Activated naive CD4-positive, alpha-beta T cell treated with anti-CD3 and anti-CD28 coated beads, Interleukin-2, amount 50 U/mL, for 72 hours (primary cell): ENCODE data around the gene VSX1. TPM values are rescaled to one million over a fixed set of nuclear protein-coding genes. Genes with fewer than 3 reads are reported as not detected.

Source experiments
- ATAC-seq, 2 donors: fragments of 150-1000 bp; cut with Tn5 transposase; 2 replicates each; pipeline ENCODE4 v1.10.0; 2021; ENCODE audit warnings: mild to moderate bottlenecking in 2 of 2, moderate library complexity in 2 of 2
- DNase-seq, 2 donors: peaks; one replicate each; pipeline ENCODE4 v3.0.0; 2021 to 2022; ENCODE audit warnings: low spot score in 2 of 2
- H3K27ac Mint-ChIP-seq, 2 donors: one replicate each; pipeline ENCODE4 v1.8.0; 2022; ENCODE audit warnings: mild to moderate bottlenecking in 2 of 2, mixed read lengths in 2 of 2
- H3K36me3 Mint-ChIP-seq, 2 donors: one replicate each; pipeline ENCODE4 v1.8.0; 2022; ENCODE audit warnings: mixed read lengths in 2 of 2
- H3K9me3 Mint-ChIP-seq, 2 donors: one replicate each; pipeline ENCODE4 v1.8.0; 2022; ENCODE audit warnings: mixed read lengths in 2 of 2
- total RNA-seq, 2 donors: library from RNA; stranded (reverse); gene quantifications; one replicate each; pipeline ENCODE4 v1.2.3, GENCODE V29; 2022

VSX1 gene
- total RNA-seq, 2 donors from 2014 or later: not detected

DNA sequence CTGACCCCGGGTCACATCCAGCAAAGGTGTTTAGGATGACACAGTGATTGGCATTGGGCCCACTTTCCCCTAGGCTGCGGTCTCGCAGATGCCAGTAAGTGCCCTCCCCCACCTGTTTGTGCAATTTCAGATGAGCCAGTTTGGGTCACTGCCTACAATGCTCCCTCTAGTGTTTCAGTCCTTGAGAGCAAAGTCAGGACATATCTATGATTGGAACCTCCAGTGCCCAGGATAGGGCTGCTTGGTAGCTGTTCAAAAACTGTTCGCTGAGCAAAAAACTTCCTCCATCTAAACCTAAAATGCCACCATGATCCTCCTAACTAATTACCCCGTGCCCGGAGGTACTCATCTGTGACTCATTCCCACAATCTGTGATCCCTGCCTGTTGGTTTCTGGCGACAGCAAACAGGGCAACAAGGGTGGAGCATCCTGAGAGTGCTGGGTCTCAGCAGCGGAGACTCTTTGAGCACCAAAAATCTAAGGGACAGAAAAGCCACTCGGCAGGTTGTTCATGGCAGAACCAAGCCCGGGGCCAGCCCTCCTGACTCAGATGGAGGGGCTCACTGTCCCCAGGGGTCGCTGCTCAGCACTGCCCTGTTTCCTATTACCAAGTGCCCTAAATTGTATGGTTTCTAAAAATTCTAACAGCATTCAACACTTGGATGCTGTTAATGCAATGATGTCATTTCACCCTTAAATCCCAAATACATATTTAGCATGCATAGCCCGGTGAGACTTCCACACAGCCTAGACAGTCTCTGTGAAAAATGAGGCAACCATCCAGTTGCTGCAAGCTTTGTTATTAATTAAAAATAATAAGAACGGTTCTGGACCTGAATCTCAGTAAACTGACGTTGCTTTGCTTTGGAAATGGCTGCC is 5.0 kb downstream of the VSX1 start:
- peak in 1 of 2 donors; percentile 54 for ATAC-seq

DNA sequence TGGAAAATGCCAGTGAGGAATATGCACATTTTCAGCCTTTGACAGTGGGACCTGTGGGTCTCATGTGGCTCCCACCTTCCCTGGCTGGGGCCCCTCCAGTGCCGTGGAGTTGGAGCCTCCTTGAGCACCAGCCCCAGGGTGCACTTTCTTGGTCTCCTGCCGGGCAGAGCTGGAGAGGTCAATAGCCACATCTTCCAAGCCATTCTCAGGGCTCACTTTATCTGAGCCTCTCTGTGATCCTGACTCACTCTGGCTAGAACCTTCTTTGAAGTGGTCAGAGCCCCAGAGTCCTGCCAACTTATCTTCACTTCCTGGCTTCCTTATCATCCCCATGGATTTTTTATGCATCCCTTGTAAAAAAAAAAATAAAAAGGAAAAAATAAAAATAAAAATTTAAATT is 5.7 kb downstream of the VSX1 start:
- H3K9me3 Mint-ChIP-seq: peaks cover 0 to 3% of the 10 kb centered on the region in 2 donors
- no peak for DNase-seq
- ATAC-seq: no peak
- peaks cover 0 to 7% of the 10 kb centered on the region in 2 donors for H3K36me3 Mint-ChIP-seq
- no peak overlapping the region for H3K27ac Mint-ChIP-seq

More for the DNA sequence above, 5.0 kb downstream of the VSX1 start:
- DNase-seq: no peak
- no peak overlapping the region for H3K27ac Mint-ChIP-seq
- peaks cover 0 to 7% of the 10 kb centered on the region in 2 donors for H3K36me3 Mint-ChIP-seq
- peaks cover 0 to 3% of the 10 kb centered on the region in 2 donors for H3K9me3 Mint-ChIP-seq

DNA sequence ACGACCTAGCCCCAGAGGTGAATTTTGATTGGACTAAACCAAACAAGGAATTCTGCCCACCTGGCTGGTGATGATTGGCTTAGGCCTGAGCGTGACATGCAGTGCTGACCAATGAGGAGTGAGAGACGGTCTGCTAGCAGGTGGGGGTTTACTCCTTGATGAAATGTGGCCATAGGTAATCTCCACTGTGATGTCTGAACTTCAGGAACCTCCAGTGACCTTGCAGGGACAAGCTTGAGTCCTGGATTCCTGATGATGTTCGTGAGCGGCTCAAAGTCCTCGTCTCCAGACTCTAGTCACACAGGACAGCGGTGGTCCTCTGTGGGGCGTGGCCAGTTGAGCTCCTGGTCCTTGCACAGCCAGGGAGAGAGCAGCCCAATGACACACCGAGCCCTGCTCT is 8.4 kb downstream of the VSX1 start:
- Mint-ChIP-seq H3K27ac (no peak overlapping the region), H3K36me3 (no peaks in the 10 kb centered on the region), H3K9me3 (no peaks in the 10 kb centered on the region)
- DNase-seq: no peak
- no peak for ATAC-seq

DNA sequence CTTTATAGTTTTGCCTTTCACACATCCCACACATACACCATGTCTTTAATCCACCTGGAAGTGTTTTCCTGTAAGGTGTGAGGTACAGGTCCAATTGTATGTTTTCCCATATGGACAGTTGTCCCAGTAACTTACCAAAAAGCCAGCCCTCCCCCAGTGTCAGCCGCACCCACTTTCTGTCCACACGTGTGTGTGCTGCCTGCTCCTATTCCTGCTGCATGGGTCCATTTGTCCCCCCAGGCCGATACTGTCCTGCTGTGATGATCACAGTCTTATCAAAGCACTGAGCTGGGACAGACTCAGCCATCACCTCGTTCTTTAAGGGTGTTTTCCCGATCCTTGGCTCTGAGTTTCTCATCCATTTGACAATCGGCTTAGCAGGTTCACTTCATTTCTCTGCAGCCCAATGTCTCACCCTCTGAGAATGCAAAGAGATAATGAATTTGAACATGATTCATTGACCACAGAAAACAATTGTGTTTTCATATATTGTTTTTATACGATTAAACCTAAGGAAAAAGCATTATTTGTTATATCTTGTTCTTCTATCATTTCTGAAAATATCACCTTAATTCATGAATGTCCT is 9.6 kb downstream of the VSX1 start:
- ATAC-seq: no peak
- no peak overlapping the region for H3K27ac Mint-ChIP-seq
- no peak for DNase-seq
- no peaks in the 10 kb centered on the region for H3K9me3 Mint-ChIP-seq
- H3K36me3 Mint-ChIP-seq: no peaks in the 10 kb centered on the region

DNA sequence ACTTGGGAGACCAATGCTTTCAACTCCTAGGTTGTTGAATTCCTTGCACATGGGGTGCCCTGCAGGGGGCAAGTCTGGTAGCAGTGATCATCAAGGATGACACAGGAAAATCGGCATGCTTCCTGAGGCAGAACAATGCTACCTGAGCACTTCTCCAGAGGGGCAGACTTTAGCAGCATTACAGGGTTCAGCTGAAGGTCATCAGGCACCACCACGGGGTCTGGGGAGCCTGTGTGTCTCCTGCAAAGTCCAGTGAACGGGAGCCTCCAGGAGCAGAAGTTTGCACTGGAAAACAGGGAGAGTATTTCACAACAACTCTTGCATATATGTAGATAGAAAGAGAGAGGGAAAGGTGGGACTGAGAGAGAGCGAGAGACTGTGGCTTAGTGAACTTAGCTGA is 10.2 kb downstream of the VSX1 start:
- no peak overlapping the region for H3K27ac Mint-ChIP-seq
- DNase-seq: peak in 1 of 2 donors; percentile 30
- ATAC-seq: no peak
- H3K36me3 Mint-ChIP-seq: no peaks in the 10 kb centered on the region
- H3K9me3 Mint-ChIP-seq: no peaks in the 10 kb centered on the region

DNA sequence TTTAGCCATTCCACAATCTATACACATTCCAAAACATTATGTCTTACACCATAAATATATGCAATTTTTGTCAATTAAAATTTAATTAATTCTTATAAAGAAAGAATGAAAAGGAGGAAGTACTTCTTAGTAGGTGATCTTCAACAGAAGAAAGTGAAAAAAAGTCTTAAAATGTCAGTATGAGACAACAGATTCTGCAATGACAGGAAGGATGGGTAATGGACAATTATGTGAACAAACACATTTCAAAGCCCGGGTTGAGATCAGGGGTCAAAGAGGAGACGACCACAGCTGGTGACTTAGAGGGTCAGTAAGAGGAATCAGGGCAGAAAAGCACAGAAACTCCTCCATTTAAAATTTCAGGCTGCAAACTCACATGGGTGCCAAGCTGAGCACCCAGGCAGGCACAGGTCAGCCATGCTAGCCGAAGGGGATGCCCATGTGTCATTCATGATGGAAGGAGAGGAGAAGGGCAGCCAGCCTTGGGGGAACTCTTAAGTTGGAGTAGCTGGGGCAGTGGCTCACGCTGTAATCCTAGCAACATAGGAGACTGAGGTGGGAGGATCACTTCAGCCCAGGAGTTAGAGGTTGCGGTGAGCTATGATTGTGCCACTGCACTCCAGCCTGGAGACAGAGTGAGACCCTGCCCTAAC is 11.0 kb downstream of the VSX1 start:
- ATAC-seq: no peak
- DNase-seq: peak in 1 of 2 donors; percentile 35
- no peaks in the 10 kb centered on the region for H3K9me3 Mint-ChIP-seq
- H3K36me3 Mint-ChIP-seq: no peaks in the 10 kb centered on the region
- no peak overlapping the region for H3K27ac Mint-ChIP-seq

DNA sequence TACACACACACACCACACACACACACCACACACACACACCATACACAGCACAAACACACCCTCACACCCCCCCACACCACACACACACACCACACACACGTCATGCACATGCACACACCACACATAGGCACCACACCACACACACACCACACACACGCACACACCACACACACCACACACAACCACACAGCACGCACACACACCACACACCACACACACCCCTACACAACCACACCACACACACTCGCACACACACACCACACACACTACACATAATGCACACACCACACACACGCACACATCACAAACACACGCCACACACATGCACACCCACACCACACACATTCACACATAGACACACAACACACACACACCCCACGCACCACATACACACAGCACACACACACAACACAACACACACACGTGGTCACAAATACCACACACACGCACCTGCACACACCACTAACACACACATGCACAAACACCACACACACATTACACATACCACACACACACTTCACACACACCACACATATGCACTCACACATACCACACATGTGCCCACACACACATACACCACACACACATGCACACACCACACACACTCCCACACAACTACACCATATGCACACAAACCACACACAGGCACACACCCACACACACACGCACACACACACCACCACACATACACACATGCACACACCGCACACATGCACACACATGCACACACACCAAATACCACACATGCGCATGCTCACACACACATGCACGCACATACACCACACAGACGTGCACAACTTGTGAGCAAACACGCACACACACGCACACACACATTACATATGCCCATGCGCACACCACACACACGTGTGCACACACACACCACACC is 14.6 kb downstream of the VSX1 start:
- no peaks in the 10 kb centered on the region for H3K9me3 Mint-ChIP-seq
- H3K27ac Mint-ChIP-seq: no peak overlapping the region
- DNase-seq (no peak), ATAC-seq (no peak)
- no peaks in the 10 kb centered on the region for H3K36me3 Mint-ChIP-seq

DNA sequence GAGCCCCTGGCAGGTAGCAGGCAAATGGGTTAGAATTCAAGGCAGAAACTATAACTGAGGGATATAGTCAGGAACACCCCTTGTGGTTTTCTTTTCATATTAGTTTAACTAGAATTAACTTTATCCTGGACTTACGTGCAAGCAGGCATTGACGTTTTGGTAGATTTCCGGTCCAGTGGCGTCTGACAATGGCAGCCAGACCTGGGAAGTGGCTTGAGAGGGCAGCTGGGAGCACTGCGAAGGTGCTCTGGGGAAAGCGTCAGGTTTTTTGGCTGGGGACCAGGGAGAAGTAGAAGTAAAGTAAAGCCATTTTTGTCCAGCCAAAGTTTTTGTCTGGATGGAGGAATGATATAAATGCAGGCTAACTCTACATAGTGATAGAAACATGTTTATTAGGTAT is 15.6 kb downstream of the VSX1 start:
- no peaks in the 10 kb centered on the region for H3K9me3 Mint-ChIP-seq
- no peak overlapping the region for H3K27ac Mint-ChIP-seq
- DNase-seq (no peak), ATAC-seq (no peak)
- H3K36me3 Mint-ChIP-seq: no peaks in the 10 kb centered on the region

DNA sequence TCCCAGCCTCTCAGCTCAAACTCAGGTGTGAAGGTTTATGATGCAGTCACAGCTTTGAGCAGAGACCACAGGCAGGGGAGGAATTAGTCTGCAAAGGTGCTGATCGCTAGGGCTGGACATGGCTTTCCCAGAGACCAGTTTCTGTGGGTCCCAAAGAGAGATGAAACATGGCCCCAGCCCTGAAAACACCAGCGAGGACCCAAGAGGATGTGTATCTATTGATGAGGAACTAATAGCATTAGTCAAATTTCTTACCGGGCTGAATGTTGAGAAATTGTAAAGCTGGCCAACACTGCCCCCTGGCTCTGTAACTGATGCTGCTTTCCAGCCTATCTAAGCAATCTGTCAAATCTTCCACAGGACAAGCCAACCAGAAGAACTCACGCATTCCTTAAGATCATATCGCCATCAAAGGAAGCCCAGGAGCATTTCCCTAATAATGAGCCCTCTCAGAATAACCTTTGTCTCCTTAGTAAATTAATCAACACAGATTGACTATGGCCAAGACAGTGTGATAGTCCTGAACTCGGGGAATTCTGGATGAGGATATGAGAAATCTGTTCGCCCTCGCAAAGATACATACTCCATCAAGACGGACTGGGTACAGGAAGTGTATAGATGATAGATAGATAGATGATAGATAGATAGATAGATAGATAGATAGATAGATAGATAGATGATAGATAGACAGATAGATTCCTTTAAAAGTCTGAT is 16.2 kb downstream of the VSX1 start:
- H3K36me3 Mint-ChIP-seq: no peaks in the 10 kb centered on the region
- ATAC-seq: peak; percentile 67 to 74

DNA sequence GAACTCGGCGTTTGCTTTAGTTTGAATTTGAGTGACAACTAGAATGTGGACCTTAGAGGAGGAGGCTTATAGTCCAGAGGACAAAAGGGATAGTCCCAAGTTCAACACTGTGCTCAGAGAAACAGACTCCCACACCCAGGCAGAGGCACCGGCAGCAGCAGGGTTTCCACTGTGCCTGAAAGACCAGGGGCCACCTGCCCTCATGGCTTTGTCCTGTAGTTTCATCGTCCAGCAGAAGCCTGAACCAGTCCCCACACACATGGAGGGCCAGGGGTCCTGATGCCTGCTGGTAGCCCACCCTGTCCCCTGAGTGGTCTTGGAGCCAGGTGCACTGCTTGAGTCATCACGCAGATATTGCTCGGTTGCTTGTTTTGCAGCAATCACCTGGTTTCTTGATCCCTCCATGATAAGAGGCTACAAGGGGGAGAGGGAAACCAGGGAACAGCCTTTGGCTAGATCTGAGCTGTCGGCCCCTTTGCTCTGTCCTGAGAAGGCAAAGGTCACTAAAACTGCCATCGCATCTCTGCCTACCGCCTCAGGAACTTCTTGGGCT is 16.8 kb downstream of the VSX1 start:
- ATAC-seq: peak in 1 of 2 donors; percentile 14
- DNase-seq: no peak
- no peaks in the 10 kb centered on the region for H3K9me3 Mint-ChIP-seq
- H3K36me3 Mint-ChIP-seq: no peaks in the 10 kb centered on the region
- no peak overlapping the region for H3K27ac Mint-ChIP-seq

More for the DNA sequence above, 16.2 kb downstream of the VSX1 start:
- no peaks in the 10 kb centered on the region for H3K9me3 Mint-ChIP-seq
- peak in 1 of 2 donors; percentile 40 for DNase-seq
- H3K27ac Mint-ChIP-seq: no peak overlapping the region

DNA sequence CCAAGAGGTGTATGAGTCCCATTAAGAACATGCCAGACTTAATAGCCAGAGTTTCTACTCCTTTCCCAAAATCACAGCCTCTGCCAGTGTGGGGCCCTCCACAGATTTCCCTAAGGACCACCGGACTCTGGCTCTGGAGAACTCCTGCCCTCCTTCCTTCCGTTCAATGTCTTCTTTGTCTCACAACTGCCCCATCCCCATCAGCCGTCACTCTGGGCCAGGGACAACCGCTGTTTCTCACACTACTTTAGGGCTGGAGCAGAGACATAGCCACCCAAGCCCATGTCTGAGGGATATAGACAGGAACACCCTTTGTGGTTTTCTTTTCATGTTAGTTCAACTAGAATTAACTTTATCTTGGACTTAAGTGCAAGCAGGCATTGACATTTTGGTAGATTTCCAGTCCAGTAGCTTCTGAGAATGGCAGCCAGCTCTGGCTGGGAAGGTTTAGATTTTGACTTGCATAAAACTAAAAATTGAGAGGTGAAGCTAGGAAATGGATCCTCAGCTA is 17.3 kb downstream of the VSX1 start:
- no peak overlapping the region for H3K27ac Mint-ChIP-seq
- no peak for DNase-seq
- no peak for ATAC-seq
- H3K9me3 Mint-ChIP-seq: no peaks in the 10 kb centered on the region
- no peaks in the 10 kb centered on the region for H3K36me3 Mint-ChIP-seq

DNA sequence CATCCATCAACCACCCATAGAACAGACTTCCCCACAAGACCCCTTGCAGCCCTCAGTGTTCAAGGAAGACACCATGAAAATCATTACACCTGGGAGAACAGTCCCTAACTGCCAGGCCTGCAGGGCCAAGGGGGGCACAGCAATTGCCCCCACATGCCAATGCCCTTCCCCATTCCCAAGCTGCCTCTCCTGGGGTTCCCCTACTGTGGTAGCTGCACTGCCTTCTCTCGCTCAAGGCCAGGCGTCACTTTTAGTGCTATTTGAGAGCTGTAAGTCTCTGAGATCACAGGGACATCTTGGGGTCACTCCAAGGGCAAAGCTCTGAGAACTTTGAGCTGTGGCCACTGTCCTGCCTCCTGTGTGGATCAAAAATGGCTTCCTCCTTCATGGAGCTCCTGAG is 18.0 kb downstream of the VSX1 start:
- no peak for ATAC-seq
- H3K36me3 Mint-ChIP-seq: no peaks in the 10 kb centered on the region
- H3K9me3 Mint-ChIP-seq: no peaks in the 10 kb centered on the region

DNA sequence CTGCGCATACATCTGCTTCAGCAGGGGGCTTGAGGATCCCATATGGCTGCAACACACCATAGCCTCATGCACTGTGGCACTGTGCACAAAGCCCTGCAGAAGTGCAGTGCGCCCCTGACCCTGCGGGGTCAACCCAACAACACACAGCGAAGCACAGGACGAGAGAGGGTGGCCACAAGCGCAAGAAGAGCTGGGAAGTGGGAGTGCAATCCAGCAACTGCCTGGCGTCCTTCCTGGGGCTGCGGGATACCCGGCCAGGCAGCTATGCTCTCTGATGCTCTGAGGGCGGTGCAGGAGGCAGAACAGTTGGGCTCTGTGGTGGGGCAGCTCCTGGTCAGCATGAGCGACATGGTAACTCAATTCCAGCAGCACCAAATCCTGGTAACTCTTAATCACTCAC is 18.4 kb downstream of the VSX1 start:
- Mint-ChIP-seq H3K36me3 (no peaks in the 10 kb centered on the region), H3K9me3 (no peaks in the 10 kb centered on the region), H3K27ac (no peak overlapping the region)
- DNase-seq (no peak), ATAC-seq (no peak)

More for the DNA sequence above, 18.0 kb downstream of the VSX1 start:
- no peak for DNase-seq
- H3K27ac Mint-ChIP-seq: no peak overlapping the region

DNA sequence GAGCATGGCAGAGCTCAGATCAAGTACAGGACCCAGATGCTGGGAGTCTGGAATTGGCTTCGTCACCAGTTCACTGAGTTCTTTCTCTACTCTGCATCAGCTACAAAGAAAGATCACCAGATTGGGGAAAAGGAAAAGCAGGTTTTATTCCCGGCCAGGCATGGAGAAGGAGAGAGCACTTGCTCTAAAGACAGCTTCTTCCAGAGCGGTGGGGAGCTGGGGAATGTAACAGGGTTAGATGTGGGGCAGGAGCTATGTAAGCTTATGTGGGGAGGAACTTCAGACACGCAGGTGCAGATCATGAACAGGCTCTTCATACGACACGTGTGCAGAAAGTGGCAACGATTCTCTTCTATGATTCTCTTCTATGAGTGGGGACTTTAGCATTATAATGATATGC is 19.1 kb downstream of the VSX1 start:
- no peaks in the 10 kb centered on the region for H3K9me3 Mint-ChIP-seq
- no peak overlapping the region for H3K27ac Mint-ChIP-seq
- DNase-seq: no peak

DNA sequence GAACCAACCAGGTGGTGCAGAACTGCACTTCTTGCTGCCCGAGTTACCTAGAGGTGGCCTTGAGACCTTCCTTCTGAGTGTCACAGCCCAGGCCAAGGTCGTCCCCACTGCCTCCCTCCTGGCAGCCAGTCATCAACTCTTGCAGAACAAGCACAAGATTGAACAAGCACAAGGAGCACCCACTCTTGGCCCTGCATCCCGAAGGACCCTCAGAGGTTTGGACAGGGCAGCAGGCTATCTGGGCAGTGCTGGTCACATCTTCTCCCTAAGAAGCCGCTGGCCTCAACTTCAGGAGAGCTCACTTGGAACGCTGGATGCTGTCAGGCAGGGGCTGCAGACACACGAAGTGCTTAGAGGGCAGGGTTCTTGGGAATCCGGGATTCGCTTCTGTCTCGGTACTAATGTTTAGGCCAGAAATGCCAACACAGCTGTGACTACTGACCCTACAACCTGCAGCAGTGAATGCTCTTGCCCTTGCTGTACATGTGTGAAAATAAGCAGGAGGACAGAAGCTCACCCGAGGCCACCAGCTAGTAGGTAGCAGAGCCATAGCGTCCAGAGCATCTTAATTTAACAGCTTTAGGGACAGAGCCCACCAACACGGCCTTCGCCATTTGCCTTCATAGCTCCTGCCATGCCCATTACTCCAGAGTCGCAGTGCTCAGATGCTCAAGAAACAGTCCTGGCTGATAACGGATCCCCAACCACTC is 20.0 kb downstream of the VSX1 start:
- H3K27ac Mint-ChIP-seq: no peak overlapping the region
- ATAC-seq: no peak

More for the DNA sequence above, 19.1 kb downstream of the VSX1 start:
- no peaks in the 10 kb centered on the region for H3K36me3 Mint-ChIP-seq
- ATAC-seq: no peak

More for the DNA sequence above, 20.0 kb downstream of the VSX1 start:
- H3K36me3 Mint-ChIP-seq: no peaks in the 10 kb centered on the region
- no peaks in the 10 kb centered on the region for H3K9me3 Mint-ChIP-seq
- DNase-seq: no peak
